Progenitor cell of endocrine pancreas (in vitro differentiated cells): ENCODE measurements around the gene GSTCD. TPM values are rescaled to one million over a fixed set of nuclear protein-coding genes. Genes with fewer than 3 reads are reported as not detected.
"Not testable (repeated sequence)": the region's sequence is repeated elsewhere in the genome, so short reads cannot be mapped to it uniquely, and the experiment has no call there.

Experiments used
- DNase-seq: peaks from one replicate; pipeline ENCODE4 v3.0.0; 2021; ENCODE audit warnings: low spot score; ENCODE audit not compliant: unreplicated experiment
- H3K27ac Mint-ChIP-seq: 2 replicates; pipeline ENCODE4 v1.8.0; 2021; ENCODE audit warnings: mild to moderate bottlenecking, moderate library complexity, mixed read lengths
- H3K27me3 Mint-ChIP-seq: 2 replicates; pipeline ENCODE4 v1.8.0; 2021; ENCODE audit warnings: mixed read lengths
- H3K36me3 Mint-ChIP-seq: 2 replicates; pipeline ENCODE4 v1.8.0; 2022; ENCODE audit warnings: mixed read lengths; ENCODE audit not compliant: insufficient read depth
- H3K4me1 Mint-ChIP-seq: 2 replicates; pipeline ENCODE4 v1.8.0; 2021; ENCODE audit warnings: low read depth, mixed read lengths
- H3K4me3 Mint-ChIP-seq: 2 replicates; pipeline ENCODE4 v1.8.0; 2021; ENCODE audit warnings: low read depth, mild to moderate bottlenecking, moderate library complexity, mixed read lengths
- H3K9me3 Mint-ChIP-seq: 2 replicates; pipeline ENCODE4 v1.8.0; 2021; ENCODE audit warnings: low read depth, mixed read lengths
- CTCF ChIP-seq: fragments of 200-600 bp; sonication (generic); IDR thresholded peaks from one replicate; pipeline ENCODE4 v1.5.0; 2021; ENCODE audit warnings: antibody characterized with exemption, mild to moderate bottlenecking; ENCODE audit not compliant: unreplicated experiment
- total RNA-seq: library from RNA; stranded (reverse); gene quantifications from 2 replicates; pipeline ENCODE4 v1.2.1, GENCODE V29; 2021

The GSTCD gene
- total RNA-seq, 1 donor from 2014 or later = 26.3 TPM

GRCh38 chr4:105840426-105841174 lies 132.0 kb downstream of the GSTCD start:
- Mint-ChIP-seq H3K36me3 (peaks cover 24% of the 10 kb centered on the region), H3K27me3 (no peaks in the 10 kb centered on the region), H3K4me3 (no peak overlapping the region), H3K27ac (peak overlapping the region; percentile 18), H3K9me3 (peaks cover 7% of the 10 kb centered on the region), H3K4me1 (peaks cover 47% of the 10 kb centered on the region)
- DNase-seq = no peak
- no peak for TF ChIP-seq CTCF

- H3K4me3 Mint-ChIP-seq = no peak overlapping the region
- no peak for DNase-seq
- TF ChIP-seq CTCF = no peak
- peaks cover 12% of the 10 kb centered on the region for H3K36me3 Mint-ChIP-seq
- H3K27ac Mint-ChIP-seq = peak overlapping the region; percentile 7
- H3K27me3 Mint-ChIP-seq = no peaks in the 10 kb centered on the region
- peaks cover 36% of the 10 kb centered on the region for H3K4me1 Mint-ChIP-seq
- H3K9me3 Mint-ChIP-seq = peaks cover 1% of the 10 kb centered on the region
Measured at GRCh38 chr4:105843941-105844340, 135.4 kb downstream of the GSTCD start.

- no peaks in the 10 kb centered on the region for H3K27me3 Mint-ChIP-seq
- H3K4me3 Mint-ChIP-seq = no peak overlapping the region
- peaks cover 13% of the 10 kb centered on the region for H3K36me3 Mint-ChIP-seq
- H3K4me1 Mint-ChIP-seq = peaks cover 21% of the 10 kb centered on the region
- no peak for DNase-seq
- TF ChIP-seq CTCF = no peak
- H3K9me3 Mint-ChIP-seq = no peaks in the 10 kb centered on the region
- peak overlapping the region; percentile 52 for H3K27ac Mint-ChIP-seq
Measured at GRCh38 chr4:105845559-105845958, 137.0 kb downstream of the GSTCD start.

GRCh38 chr4:105848359-105848758 lies 139.8 kb downstream of the GSTCD start:
- H3K27ac Mint-ChIP-seq, H3K4me3 Mint-ChIP-seq: not testable (repeated sequence)
- peaks cover 13% of the 10 kb centered on the region for H3K36me3 Mint-ChIP-seq

GRCh38 chr4:105851196-105851595 lies 142.6 kb downstream of the GSTCD start:
- no peaks in the 10 kb centered on the region for H3K4me1 Mint-ChIP-seq
- no peak for TF ChIP-seq CTCF

More at GRCh38 chr4:105848359-105848758, 139.8 kb downstream of the GSTCD start:
- H3K27me3 Mint-ChIP-seq, H3K9me3 Mint-ChIP-seq, DNase-seq: not testable (repeated sequence)
- peaks cover 18% of the 10 kb centered on the region for H3K4me1 Mint-ChIP-seq

GRCh38 chr4:105852230-105852629 lies 143.6 kb downstream of the GSTCD start:
- H3K27ac Mint-ChIP-seq, H3K4me1 Mint-ChIP-seq, H3K4me3 Mint-ChIP-seq, DNase-seq, H3K27me3 Mint-ChIP-seq: not testable (repeated sequence)
- peaks cover 20% of the 10 kb centered on the region for H3K36me3 Mint-ChIP-seq
- H3K9me3 Mint-ChIP-seq = peaks cover 32% of the 10 kb centered on the region

More at GRCh38 chr4:105851196-105851595, 142.6 kb downstream of the GSTCD start:
- Mint-ChIP-seq H3K9me3 (peaks cover 26% of the 10 kb centered on the region), H3K27me3 (no peaks in the 10 kb centered on the region), H3K4me3 (no peak overlapping the region), H3K36me3 (peaks cover 15% of the 10 kb centered on the region), H3K27ac (no peak overlapping the region)
- DNase-seq = no peak
